HS-5 (cell line): ENCODE measurements around the gene SMARCD1.

Source experiments
- DNase-seq: peaks from one replicate; pipeline ENCODE4 v3.0.0-alpha.2; 2012; ENCODE audit warnings: low read depth

SMARCD1 gene

GRCh38 chr12:50084775-50085614 is at the start of gene SMARCD1:
Gene SMARCD1 (plus strand): TSS chr12:50085342. CDS start chr12:50085370, 28 bp downstream.
- peak; percentile 71 for DNase-seq

GRCh38 chr12:50038336-50038735 is 46.8 kb upstream of the SMARCD1 start:
- DNase-seq: no peak

GRCh38 chr12:50039151-50039835 is 45.8 kb upstream of the SMARCD1 start:
- no peak for DNase-seq

- DNase-seq: no peak
Measured at GRCh38 chr12:50040657-50041056, 44.5 kb upstream of the SMARCD1 start.

- DNase-seq: no peak
Measured at GRCh38 chr12:50041062-50041860, 43.9 kb upstream of the SMARCD1 start.

- no peak for DNase-seq
Measured at GRCh38 chr12:50041962-50042361, 43.2 kb upstream of the SMARCD1 start.

GRCh38 chr12:50042693-50043092 is 42.4 kb upstream of the SMARCD1 start:
- no peak for DNase-seq

GRCh38 chr12:50043308-50043707 is 41.8 kb upstream of the SMARCD1 start:
- DNase-seq: no peak

- DNase-seq: no peak
Measured at GRCh38 chr12:50043854-50044253, 41.3 kb upstream of the SMARCD1 start.

GRCh38 chr12:50047693-50048250 is 37.4 kb upstream of the SMARCD1 start:
- DNase-seq: no peak

GRCh38 chr12:50049254-50050118 is 35.7 kb upstream of the SMARCD1 start:
- no peak for DNase-seq

GRCh38 chr12:50050119-50050385 is 35.1 kb upstream of the SMARCD1 start:
- no peak for DNase-seq

- no peak for DNase-seq
Measured at GRCh38 chr12:50050410-50051098, 34.6 kb upstream of the SMARCD1 start.

GRCh38 chr12:50051101-50051806 is 33.9 kb upstream of the SMARCD1 start:
- no peak for DNase-seq

- DNase-seq: no peak
Measured at GRCh38 chr12:50052544-50052943, 32.6 kb upstream of the SMARCD1 start.

GRCh38 chr12:50052964-50053363 is 32.2 kb upstream of the SMARCD1 start:
- DNase-seq: no peak

- no peak for DNase-seq
Measured at GRCh38 chr12:50053583-50053982, 31.6 kb upstream of the SMARCD1 start.

GRCh38 chr12:50055831-50056638 is 29.1 kb upstream of the SMARCD1 start:
- no peak for DNase-seq

- DNase-seq: no peak
Measured at GRCh38 chr12:50056639-50056976, 28.5 kb upstream of the SMARCD1 start.
